Gastroesophageal sphincter (tissue), 4 donors: ENCODE data around the gene ATP11A. TPM values are rescaled to one million over a fixed set of nuclear protein-coding genes. Genes with fewer than 3 reads are reported as not detected.

ENCODE experiments used
- ATAC-seq: fragments of 150-250 bp; one replicate; pipeline ENCODE4 v1.9.1; 2016; ENCODE audit warnings: mild to moderate bottlenecking, moderate library complexity
- H3K27ac ChIP-seq, 4 donors: fragments of 200-600 bp; sonication (generic) in 3 of 4; 1 replicate in 3 of 4; 2 replicates in 1 of 4; pipeline ENCODE4 v1.5.1; 2016 to 2019
- H3K27me3 ChIP-seq: fragments of 200-600 bp; sonication (generic); one replicate; pipeline ENCODE4 v1.5.1; 2019
- H3K36me3 ChIP-seq, 2 donors: fragments of 200-600 bp; sonication (generic); one replicate each; pipeline ENCODE4 v1.5.1; 2019; ENCODE audit warnings: control low read depth in 1 of 2
- H3K4me1 ChIP-seq, 3 donors: fragments of 200-600 bp; sonication (generic); 1 replicate in 2 of 3; 2 replicates in 1 of 3; pipeline ENCODE4 v1.5.1; 2016 to 2019; ENCODE audit warnings: control low read depth in 2 of 3
- H3K4me3 ChIP-seq, 2 donors: fragments of 200-600 bp; sonication (generic); one replicate each; pipeline ENCODE4 v1.5.1; 2019; ENCODE audit warnings: mild to moderate bottlenecking in 1 of 2, moderate library complexity in 1 of 2
- H3K9me3 ChIP-seq, 3 donors: fragments of 200-600 bp; sonication (generic); one replicate each; pipeline ENCODE4 v1.5.1; 2017 to 2019; ENCODE audit warnings: control low read depth in 2 of 3
- CTCF ChIP-seq, 4 experiments: fragments of 200-600 bp in 2 of 4; fragments of 450-650 bp in 2 of 4; sonication (generic) in 1 of 4; IDR thresholded peaks; one replicate each; pipeline ENCODE4 v1.5.1; 2017 to 2019; ENCODE audit warnings: antibody characterized with exemption in 4 of 4, mild to moderate bottlenecking in 2 of 4, moderate library complexity in 2 of 4
- EP300 ChIP-seq: sonication (generic); formaldehyde crosslinking; IDR thresholded peaks from one replicate; pipeline ENCODE4 v1.6.1; 2017; ENCODE audit warnings: antibody characterized with exemption, mild to moderate bottlenecking
- POLR2A ChIP-seq, 2 donors: fragments of 450-650 bp; IDR thresholded peaks; one replicate each; pipeline ENCODE4 v1.6.1; 2017; ENCODE audit warnings: antibody characterized with exemption in 2 of 2, mild to moderate bottlenecking in 2 of 2, moderate library complexity in 1 of 2
- POLR2AphosphoS5 ChIP-seq: sonication (generic); formaldehyde crosslinking; IDR thresholded peaks from one replicate; pipeline ENCODE4 v1.6.1; 2017; ENCODE audit warnings: antibody characterized with exemption
- WGBS, 2 donors: methylation state at CpG; one replicate each; pipeline ENCODE4 v1.1.5; 2018; ENCODE audit warnings: low coverage in 1 of 2; 5-methylcytosine and 5-hydroxymethylcytosine counted together
- total RNA-seq, 4 donors: library from RNA; depleted of rRNA; stranded (reverse); fragments of >200 nt; gene quantifications; one replicate each; pipeline ENCODE4 v1.1.0, GENCODE V29; 2016

ATP11A gene
- total RNA-seq, 4 donors from 2014 or later: 12.9 to 21.7 (median 17.1) TPM

- H3K4me1 ChIP-seq: no peaks in the 10 kb centered on the region
- no peak overlapping the region for H3K27ac ChIP-seq
- H3K4me3 ChIP-seq: no peak overlapping the region
- H3K9me3 ChIP-seq: no peaks in the 10 kb centered on the region
- no peaks in the 10 kb centered on the region for H3K27me3 ChIP-seq
- TF ChIP-seq POLR2AphosphoS5 (no peak), EP300 (no peak), POLR2A (IDR thresholded peaks at IDR 0.05) (no peak), CTCF (IDR thresholded peaks at IDR 0.05) (no peak)
- ATAC-seq: no peak
- H3K36me3 ChIP-seq: peaks cover 0 to 96% of the 10 kb centered on the region in 2 donors
- 90 to 93% methylated on average over 6 to 10 of the region's 21 CpGs for WGBS, 2 donors
These were observed 166.0 kb downstream of the ATP11A start for GRCh38 chr13:112855859-112856258.

GRCh38 chr13:112857914-112858490, 168.2 kb downstream of the ATP11A start:
- ATAC-seq: no peak
- Histone ChIP-seq H3K4me3 (no peak overlapping the region), H3K27me3 (no peaks in the 10 kb centered on the region), H3K27ac (no peak overlapping the region), H3K4me1 (no peaks in the 10 kb centered on the region), H3K36me3 (peaks cover 0 to 98% of the 10 kb centered on the region in 2 donors), H3K9me3 (no peaks in the 10 kb centered on the region)
- TF ChIP-seq POLR2A (IDR thresholded peaks at IDR 0.05): no peak
- no peak for TF ChIP-seq POLR2AphosphoS5
- TF ChIP-seq CTCF (IDR thresholded peaks at IDR 0.05): no peak
- TF ChIP-seq EP300: no peak
- 92 to 95% methylated on average over 2 to 11 of the region's 20 CpGs for WGBS, 2 donors

- Histone ChIP-seq H3K27me3 (no peaks in the 10 kb centered on the region), H3K36me3 (peaks cover 0 to 99% of the 10 kb centered on the region in 2 donors), H3K9me3 (no peaks in the 10 kb centered on the region), H3K4me3 (no peak overlapping the region), H3K27ac (peak overlapping the region in 1 of 4 donors; percentile 16), H3K4me1 (no peaks in the 10 kb centered on the region)
- TF ChIP-seq EP300 (no peak), CTCF (IDR thresholded peaks at IDR 0.05) (no peak)
- WGBS, 2 donors: 77 to 100% methylated on average over 1 to 11 of the region's 22 CpGs
- ATAC-seq: no peak
These were observed 169.4 kb downstream of the ATP11A start for GRCh38 chr13:112859128-112859816.

GRCh38 chr13:112859817-112860190, 170.0 kb downstream of the ATP11A start:
- ATAC-seq: peak; percentile 22
- H3K9me3 ChIP-seq: no peaks in the 10 kb centered on the region
- WGBS, 2 donors: 76 to 83% methylated on average over 1 to 4 of the region's 7 CpGs
- H3K27me3 ChIP-seq: no peaks in the 10 kb centered on the region
- H3K4me1 ChIP-seq: no peaks in the 10 kb centered on the region
- H3K36me3 ChIP-seq: peaks cover 0 to 97% of the 10 kb centered on the region in 2 donors
- peak overlapping the region in 1 of 4 donors; percentile 16 for H3K27ac ChIP-seq
- TF ChIP-seq CTCF (IDR thresholded peaks at IDR 0.05) (no peak), EP300 (no peak), POLR2AphosphoS5 (no peak), POLR2A (IDR thresholded peaks at IDR 0.05) (no peak)
- no peak overlapping the region for H3K4me3 ChIP-seq
